ENCODE data around the gene NPC1L1. TPM values are rescaled to one million over a fixed set of nuclear protein-coding genes. Genes with fewer than 3 reads are reported as not detected.

NPC1L1 gene
- not detected in 2 replicates for total RNA-seq (2014; rRNA removed)
- polyA plus RNA-seq (2012), result not detected

- DNase-seq (ENCODE audit: low read depth), result no peak
Observed at GRCh38 chr7:44541028-44541869, at the start of gene NPC1L1. Gene NPC1L1, minus strand, starts transcription at chr7:44541330. Its CDS starts 71 bp downstream, at chr7:44541259.

- DNase-seq (ENCODE audit: low read depth), result no peak
Observed at GRCh38 chr7:44590910-44591309, 49.8 kb upstream of the NPC1L1 start.

DNA sequence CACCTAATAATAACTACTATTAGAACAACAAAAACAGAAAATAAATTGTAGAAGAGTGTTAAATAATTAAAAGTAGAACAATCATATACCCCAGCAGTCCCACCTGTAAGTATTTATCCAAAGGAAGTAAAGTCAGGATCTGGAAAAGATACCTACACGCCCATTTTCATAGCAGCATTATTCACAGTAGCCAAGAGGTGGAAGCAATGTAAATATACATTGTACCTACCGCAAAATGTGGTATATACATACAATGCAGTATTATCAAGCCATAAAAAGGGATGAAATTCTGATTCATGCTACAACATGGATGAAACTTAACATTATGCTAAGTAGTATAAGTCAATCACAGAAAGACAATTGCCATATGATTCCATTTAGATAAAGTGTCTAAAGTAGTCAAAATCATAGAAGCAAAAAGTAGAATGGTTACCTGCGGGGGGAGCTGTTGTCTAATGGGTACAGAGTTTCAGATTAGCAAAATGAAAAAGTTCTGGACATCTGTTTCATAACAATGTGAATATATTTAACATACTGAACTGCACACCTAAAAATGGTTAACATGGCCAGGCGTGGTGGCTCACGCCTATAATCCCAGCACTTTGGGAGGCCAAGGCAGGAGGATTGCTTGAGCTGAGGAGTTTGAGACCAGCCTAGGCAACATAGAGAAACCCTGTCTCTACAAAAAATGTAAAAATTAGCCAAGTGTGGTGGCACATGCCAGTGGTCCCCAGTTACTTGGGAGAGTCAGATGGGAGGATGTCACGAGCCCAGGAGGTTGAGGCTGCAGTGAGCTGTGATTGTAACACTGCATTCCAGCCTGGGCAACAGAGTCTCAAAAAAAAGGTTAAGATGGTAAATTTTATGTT, 46.9 kb upstream of the NPC1L1 start:
- DNase-seq (ENCODE audit: low read depth), result peak; percentile 75

- DNase-seq (ENCODE audit: low read depth), result no peak
Observed at GRCh38 chr7:44583146-44583865, 42.2 kb upstream of the NPC1L1 start.

DNA sequence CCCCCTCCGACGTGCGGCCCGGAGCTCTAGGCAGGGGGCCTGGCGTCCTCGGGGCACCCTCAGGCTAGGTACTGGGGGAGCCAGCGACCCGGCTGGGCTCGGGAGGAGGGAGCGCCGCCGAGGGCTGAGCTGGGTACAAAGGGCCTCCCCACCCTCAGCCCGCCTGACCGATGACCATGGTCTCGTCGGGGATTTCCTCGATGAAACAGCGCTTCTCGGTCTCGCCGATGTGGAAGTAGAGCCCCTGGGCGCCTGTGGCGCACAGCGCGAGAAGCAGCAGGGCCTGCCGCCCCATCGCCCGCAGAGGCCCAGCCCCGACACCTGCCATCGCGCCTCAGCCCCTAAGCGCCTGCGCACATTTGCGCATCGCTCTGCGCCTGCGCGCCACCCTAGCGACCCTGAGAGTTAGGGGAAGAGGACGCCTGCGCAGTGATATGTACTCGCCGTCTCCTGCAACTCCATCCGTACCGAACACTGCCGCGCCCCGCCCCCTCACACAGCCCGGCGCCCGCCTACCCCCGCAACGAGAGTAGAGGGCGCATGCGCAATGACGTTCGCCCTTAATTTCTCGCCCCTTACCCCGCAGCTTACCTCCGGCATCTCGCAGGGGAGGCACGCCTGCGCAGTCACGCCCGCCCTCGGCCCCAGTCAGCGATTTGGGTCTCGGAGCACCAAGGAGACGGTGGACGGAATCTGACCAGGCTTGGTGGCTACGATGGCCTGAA, 40.9 kb upstream of the NPC1L1 start, which contains the start of gene TMED4:
TSS of gene TMED4 (minus strand) at position 353 of the 725 bp plus-strand sequence. CDS start at position 328, 25 bp downstream.
- DNase-seq (ENCODE audit: low read depth), result peak; percentile 99

- no peak for DNase-seq (ENCODE audit: low read depth)
Observed at GRCh38 chr7:44580945-44581878, 40.1 kb upstream of the NPC1L1 start.

GRCh38 chr7:44576228-44576627, 35.1 kb upstream of the NPC1L1 start:
- DNase-seq (ENCODE audit: low read depth), result no peak

GRCh38 chr7:44575054-44575453, 33.9 kb upstream of the NPC1L1 start:
- no peak for DNase-seq (ENCODE audit: low read depth)

GRCh38 chr7:44574287-44574872, 33.2 kb upstream of the NPC1L1 start:
- DNase-seq (ENCODE audit: low read depth), result no peak

DNA sequence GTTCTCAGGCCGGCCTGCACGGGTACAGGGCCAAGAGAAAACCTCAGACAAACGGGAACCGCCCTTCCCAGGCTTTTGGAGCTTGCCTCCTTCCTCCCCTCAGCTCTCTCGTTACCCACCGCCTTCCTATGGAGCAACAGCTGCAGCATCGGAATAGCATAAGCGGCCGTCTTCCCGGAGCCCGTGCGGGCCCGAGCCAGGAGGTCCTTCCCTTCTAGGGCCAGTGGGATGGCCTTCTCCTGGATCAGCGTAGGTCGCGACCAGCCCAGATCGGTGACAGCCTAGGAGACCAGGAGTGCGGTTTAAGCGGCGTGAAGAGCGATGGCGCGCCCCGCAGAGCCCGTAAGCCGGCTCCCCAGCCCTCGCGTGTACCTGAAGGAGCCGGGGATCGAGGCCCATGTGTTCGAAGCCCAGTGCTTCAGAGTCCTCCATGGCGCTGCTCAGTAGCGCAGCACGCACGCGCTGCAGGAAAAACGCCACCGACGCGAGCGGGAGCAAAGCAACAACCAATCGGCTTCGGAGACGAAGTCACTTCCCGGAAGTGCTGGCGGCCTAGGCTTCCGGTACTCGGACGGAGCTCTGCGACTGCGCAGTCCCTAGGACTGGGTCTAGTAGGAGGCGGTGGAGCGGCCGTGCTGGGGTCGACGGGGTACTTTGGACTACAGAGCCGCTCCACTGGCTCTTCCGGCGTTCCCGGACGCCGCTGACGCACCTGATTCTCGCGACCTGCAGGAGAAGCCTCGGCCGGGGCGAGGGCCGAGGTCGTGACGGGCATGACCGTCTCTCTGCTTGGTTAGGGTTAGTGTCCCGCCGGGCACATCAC, 32.5 kb upstream of the NPC1L1 start, which contains the start of gene DDX56:
TSS of gene DDX56 (minus strand) at position 445 of the 823 bp plus-strand sequence. CDS start at position 432, 13 bp downstream.
- DNase-seq (ENCODE audit: low read depth), result peak; percentile 95

DNA sequence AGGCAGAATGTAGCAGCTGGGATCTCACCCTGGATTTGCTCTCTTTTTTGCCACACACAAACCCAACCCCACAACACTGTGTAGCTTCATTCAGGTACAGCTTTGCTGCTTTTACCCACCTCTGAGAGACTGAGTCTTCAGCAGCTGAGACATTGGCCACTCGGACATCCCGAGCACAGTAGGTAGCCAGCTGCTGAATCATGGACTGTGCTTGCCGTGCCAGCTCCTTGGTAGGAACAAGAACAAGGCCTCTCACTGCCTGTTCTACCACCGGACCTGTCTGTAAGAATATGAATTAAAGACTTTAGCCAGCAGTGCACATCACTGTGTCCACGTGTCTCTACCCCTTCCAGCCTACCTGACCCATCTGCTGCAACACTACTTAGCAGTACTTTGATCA, 31.6 kb upstream of the NPC1L1 start:
- no peak for DNase-seq (ENCODE audit: low read depth)

DNA sequence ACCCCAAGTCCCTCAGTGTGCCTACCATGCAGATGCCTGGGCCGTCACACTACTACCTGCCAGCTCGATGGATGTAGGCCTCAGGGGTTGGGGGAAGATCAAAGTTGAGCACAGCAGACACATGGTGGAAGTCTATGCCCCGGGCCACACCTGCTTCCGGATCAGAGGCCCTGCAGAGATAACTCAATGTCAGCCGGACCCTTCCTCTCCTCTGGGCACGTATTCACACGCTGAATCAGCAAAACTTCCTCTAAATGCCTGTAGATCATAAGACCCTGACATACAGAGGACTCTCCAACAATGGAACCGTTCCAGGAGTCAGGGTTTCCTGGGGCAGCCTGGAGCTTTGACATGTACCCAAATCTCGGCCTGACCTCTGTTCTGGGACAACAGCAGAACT, 28.8 kb upstream of the NPC1L1 start:
- no peak for DNase-seq (ENCODE audit: low read depth)

- DNase-seq (ENCODE audit: low read depth), result no peak
Observed at GRCh38 chr7:44568771-44569560, 27.8 kb upstream of the NPC1L1 start.

DNA sequence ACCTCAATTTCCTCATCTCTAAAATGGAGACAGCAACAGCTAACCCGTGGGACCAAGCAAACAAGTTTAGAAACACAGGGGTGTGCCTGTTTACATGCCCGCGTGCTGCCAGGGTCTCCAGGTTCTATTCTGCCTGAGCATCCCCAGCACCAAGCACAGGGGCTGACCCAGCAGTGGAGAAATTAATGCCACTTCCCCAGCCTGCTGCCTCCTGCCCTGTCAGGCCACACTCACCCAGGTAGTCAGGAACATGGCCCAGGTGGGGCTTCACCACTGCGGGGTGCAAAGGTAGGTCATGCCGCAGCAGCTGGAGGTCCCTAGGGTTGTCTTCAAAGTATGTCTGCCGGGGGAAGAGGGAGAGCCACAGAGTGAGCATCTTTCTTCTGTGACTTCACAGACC, 26.8 kb upstream of the NPC1L1 start:
- DNase-seq (ENCODE audit: low read depth), result no peak

DNA sequence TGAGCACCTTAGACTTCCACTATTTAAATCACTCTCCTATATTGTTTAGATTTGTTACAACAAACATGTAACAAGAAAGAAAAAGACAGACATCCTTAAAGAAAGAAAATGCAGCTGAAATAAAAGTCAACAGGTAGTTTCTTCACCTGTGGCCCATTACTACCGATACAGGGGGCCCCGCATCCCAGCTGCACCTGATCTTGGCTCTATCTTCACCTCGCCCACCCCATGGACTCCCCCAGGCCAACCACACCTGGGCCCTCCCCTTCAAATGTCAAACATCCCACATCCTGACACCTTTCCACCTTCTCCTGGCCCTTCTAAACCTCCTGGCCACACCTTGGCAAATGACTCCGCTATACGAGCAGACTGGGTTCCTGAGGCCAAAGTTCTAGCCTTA, 25.6 kb upstream of the NPC1L1 start:
- DNase-seq (ENCODE audit: low read depth), result no peak

- no peak for DNase-seq (ENCODE audit: low read depth)
Observed at GRCh38 chr7:44565795-44566559, 24.8 kb upstream of the NPC1L1 start.
